Sigmoid colon (tissue), 3 donors: ENCODE measurements around the gene ZNF518B.

Source experiments
- POLR2A ChIP-seq, 2 donors: fragments of 450-650 bp; IDR thresholded peaks; one replicate each; pipeline ENCODE4 v1.6.1; 2016; ENCODE audit warnings: antibody characterized with exemption in 2 of 2, mild to moderate bottlenecking in 2 of 2, moderate library complexity in 2 of 2
- TF ChIP-seq, protein P1 (sequence below), 4 experiments: fragments of 450-650 bp in 3 of 4; fragments of 200-600 bp in 1 of 4; IDR thresholded peaks; one replicate each; pipeline ENCODE4 v1.5.1; 2016 to 2019; ENCODE audit warnings: antibody characterized with exemption in 4 of 4, mild to moderate bottlenecking in 3 of 4, moderate library complexity in 2 of 4

- TF ChIP-seq POLR2A (IDR thresholded peaks at IDR 0.05): no peak
- TF ChIP-seq, protein P1, sequence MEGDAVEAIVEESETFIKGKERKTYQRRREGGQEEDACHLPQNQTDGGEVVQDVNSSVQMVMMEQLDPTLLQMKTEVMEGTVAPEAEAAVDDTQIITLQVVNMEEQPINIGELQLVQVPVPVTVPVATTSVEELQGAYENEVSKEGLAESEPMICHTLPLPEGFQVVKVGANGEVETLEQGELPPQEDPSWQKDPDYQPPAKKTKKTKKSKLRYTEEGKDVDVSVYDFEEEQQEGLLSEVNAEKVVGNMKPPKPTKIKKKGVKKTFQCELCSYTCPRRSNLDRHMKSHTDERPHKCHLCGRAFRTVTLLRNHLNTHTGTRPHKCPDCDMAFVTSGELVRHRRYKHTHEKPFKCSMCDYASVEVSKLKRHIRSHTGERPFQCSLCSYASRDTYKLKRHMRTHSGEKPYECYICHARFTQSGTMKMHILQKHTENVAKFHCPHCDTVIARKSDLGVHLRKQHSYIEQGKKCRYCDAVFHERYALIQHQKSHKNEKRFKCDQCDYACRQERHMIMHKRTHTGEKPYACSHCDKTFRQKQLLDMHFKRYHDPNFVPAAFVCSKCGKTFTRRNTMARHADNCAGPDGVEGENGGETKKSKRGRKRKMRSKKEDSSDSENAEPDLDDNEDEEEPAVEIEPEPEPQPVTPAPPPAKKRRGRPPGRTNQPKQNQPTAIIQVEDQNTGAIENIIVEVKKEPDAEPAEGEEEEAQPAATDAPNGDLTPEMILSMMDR (IDR thresholded peaks at IDR 0.05): no peak
Measured at GRCh38 chr4:10413177-10413576, 44.0 kb downstream of the ZNF518B start.
